K562 (cell line): Measurements from ENCODE around the gene MAGI1. TPM values are rescaled to one million over a fixed set of nuclear protein-coding genes. Genes with fewer than 3 reads are reported as not detected.

Experiments
- ATAC-seq: fragments of 200-7000 bp; cut with Tn5 transposase; 3 replicates; pipeline ENCODE4 v1.9.1; 2020; ENCODE audit warnings: moderate library complexity
- BruUV-seq: library from RNA; stranded (reverse); fragments of 400-500 nt; replicated peaks from 2 replicates; lab custom pipeline; 2021; lab: Mats Ljungman, UMichigan
- CTCF ChIA-PET: fragments of 300-600 bp; formaldehyde crosslinking; extraction: SDS; loops from one replicate; lab custom pipeline; 2021; ENCODE audit warnings: low intra/inter-chr PET ratio; lab: Yijun Ruan, JAX
- POLR2A ChIA-PET: fragments of 300-600, 350-650 bp; sonication (Branson Sonifier 250); formaldehyde crosslinking; extraction: SDS; loops from one replicate; lab custom pipeline; 2021; ENCODE audit warnings: antibody characterized with exemption, inconsistent platforms; lab: Yijun Ruan, JAX
- DNase-seq, 4 experiments: peaks; one replicate each; pipeline versions ENCODE4 v3.0.0 to v3.0.0-alpha.2; 2011 to 2018; ENCODE audit warnings: low spot score in 3 of 4, mixed read lengths in 3 of 4; ENCODE audit errors: extremely low read depth in 1 of 4
- FAIRE-seq: peaks from 2 replicates; lab custom pipeline; 2011; peaks lifted over from hg19 to GRCh38; lab: Jason Lieb, UNC
- H2AFZ ChIP-seq: 2 replicates; pipeline ENCODE4 v1.6.0; 2011; ENCODE audit warnings: low read depth, low read length, control low read depth, inconsistent platforms
- H3K27ac ChIP-seq: fragments of 200-600 bp; 3 replicates; pipeline ENCODE4 v1.8.0; 2011; ENCODE audit warnings: low read depth, mild to moderate bottlenecking, control low read depth, inconsistent platforms, low read length, moderate library complexity, mixed read lengths; ENCODE audit errors: extremely low read depth
- H3K27me3 ChIP-seq, 2 experiments: fragments of 300-600 bp in 1 of 2; 2 replicates in 1 of 2; 3 replicates in 1 of 2; pipeline versions ENCODE4 v1.6.0 to v1.8.0; 2011; ENCODE audit warnings: inconsistent platforms in 2 of 2, low read length in 2 of 2, mild to moderate bottlenecking in 1 of 2, mixed read lengths in 1 of 2, moderate library complexity in 1 of 2; ENCODE audit not compliant: control insufficient read depth in 2 of 2, insufficient read depth in 2 of 2
- H3K36me3 ChIP-seq: fragments of 300-600 bp; 3 replicates; pipeline ENCODE4 v1.8.0; 2011; ENCODE audit warnings: mild to moderate bottlenecking, low read length, inconsistent platforms; ENCODE audit not compliant: control insufficient read depth, insufficient read depth
- H3K4me1 ChIP-seq, 2 experiments: fragments of 200-600 bp in 1 of 2; replicated peaks in 1 of 2; 2 replicates in 1 of 2; 3 replicates in 1 of 2; pipeline versions ENCODE4 v1.5.1 to v1.8.0; 2011; ENCODE audit warnings: inconsistent platforms in 2 of 2, low read length in 2 of 2, mild to moderate bottlenecking in 1 of 2, mixed read lengths in 1 of 2, moderate library complexity in 1 of 2; ENCODE audit not compliant: control insufficient read depth in 2 of 2, insufficient read depth in 2 of 2
- H3K4me2 ChIP-seq: 2 replicates; pipeline ENCODE4 v1.6.1; 2011; ENCODE audit warnings: low read length, control low read depth, inconsistent platforms, mixed read lengths; ENCODE audit not compliant: insufficient read depth
- H3K4me3 ChIP-seq: fragments of 200-600 bp; sonication (generic), shearing (Covaris generic); 2 replicates; pipeline ENCODE4 v1.5.1; 2016; ENCODE audit warnings: control low read depth, inconsistent platforms
- H3K79me2 ChIP-seq: fragments of 200-600 bp; 3 replicates; pipeline ENCODE4 v1.8.0; 2011; ENCODE audit warnings: low read length, inconsistent platforms; ENCODE audit not compliant: control insufficient read depth, insufficient read depth
- H3K9ac ChIP-seq, 2 experiments: 2 replicates each; pipeline versions ENCODE4 v1.6.0 to v1.6.1; 2011; ENCODE audit warnings: low read depth in 2 of 2, low read length in 2 of 2, control low read depth in 1 of 2, inconsistent platforms in 1 of 2, mild to moderate bottlenecking in 1 of 2, mixed read lengths in 1 of 2; ENCODE audit not compliant: insufficient read depth in 1 of 2
- H3K9me1 ChIP-seq: one replicate; pipeline ENCODE4 v1.6.0; 2011; ENCODE audit warnings: inconsistent platforms, mild to moderate bottlenecking, low read length, moderate library complexity; ENCODE audit not compliant: control insufficient read depth, insufficient read depth
- H3K9me3 ChIP-seq: replicated peaks from 2 replicates; pipeline ENCODE4 v1.5.1; 2011; ENCODE audit warnings: low read depth, low read length, inconsistent platforms; ENCODE audit not compliant: control insufficient read depth, insufficient read depth
- H4K20me1 ChIP-seq: replicated peaks from 2 replicates; pipeline ENCODE4 v1.6.1; 2011; ENCODE audit warnings: low read length, inconsistent platforms, mixed read lengths; ENCODE audit not compliant: control insufficient read depth, insufficient read depth
- HDGF ChIP-seq: fragments of 450-650 bp; IDR thresholded peaks from 2 replicates; pipeline ENCODE4 v1.6.1; 2016
- RBM17 ChIP-seq: fragments of 200-400 bp; formaldehyde crosslinking; IDR thresholded peaks from 2 replicates; pipeline ENCODE4 v1.6.1; 2017; ENCODE audit warnings: low read depth, mild to moderate bottlenecking, low read length, borderline replicate concordance
- TBL1XR1 ChIP-seq, 2 experiments: IDR thresholded peaks; 2 replicates each; pipeline ENCODE4 v1.6.1; 2012; ENCODE audit warnings: improper control_type of control experiment in 2 of 2, low read length in 2 of 2, mild to moderate bottlenecking in 1 of 2
- ZBED1 ChIP-seq: IDR thresholded peaks from 2 replicates; pipeline ENCODE4 v1.6.1; 2014
- WGBS: fragments of 100-300 bp; shearing (Covaris generic); methylation state at CpG from one replicate; pipeline ENCODE4 v1.1.6; 2016; ENCODE audit warnings: low coverage, mixed read lengths; ENCODE audit not compliant: insufficient coverage; ENCODE audit errors: missing lambda C conversion rate; 5-methylcytosine and 5-hydroxymethylcytosine counted together
- in situ Hi-C: fragments of 300-500 bp; cut with MboI; formaldehyde crosslinking; loops from 4 replicates; pipeline ENCODE4 v1.15.0; 2018; ENCODE audit warnings: inconsistent platforms, mixed read lengths
- intact Hi-C: fragments of 100-400 bp; cut with micrococcal nuclease; formaldehyde crosslinking; loops from 2 replicates; pipeline ENCODE4 v1.14.2; 2022
- polyA plus RNA-seq, 8 experiments: library from polyadenylated mRNA; depleted of rRNA in 4 of 8; stranded (reverse) in 5 of 8; unstranded in 3 of 8; fragments of >200 nt; fragmentation: Nextera tagmentation in 2 of 8; fragmentation: Illumina TruSeq in 1 of 8; extraction: Ambion mirVana in 2 of 8; extraction: Trizol in 1 of 8; gene quantifications; 2 replicates each; pipeline versions ENCODE4 v1.2.1 to v1.2.3, GENCODE V29; 2011 to 2014; ENCODE audit warnings: inconsistent platforms in 1 of 8, missing spikeins in 1 of 8
- total RNA-seq, 7 experiments: library from RNA; depleted of rRNA in 6 of 7; stranded (reverse); fragments of >200 nt in 6 of 7; fragmentation: Illumina TruSeq in 2 of 7; extraction: Trizol in 2 of 7; gene quantifications; 2 replicates each; pipeline versions ENCODE4 v1.2.1 to v1.2.3, GENCODE V29; 2011 to 2021; ENCODE audit warnings: low replicate concordance in 1 of 7

Gene MAGI1
- total and polyA plus RNA-seq, 9 of the 15 experiments (the other 6 are each of a cell fraction or from before 2014, with no cell fraction given), result 7.8 to 59.4 (median 43.2) TPM

DNA sequence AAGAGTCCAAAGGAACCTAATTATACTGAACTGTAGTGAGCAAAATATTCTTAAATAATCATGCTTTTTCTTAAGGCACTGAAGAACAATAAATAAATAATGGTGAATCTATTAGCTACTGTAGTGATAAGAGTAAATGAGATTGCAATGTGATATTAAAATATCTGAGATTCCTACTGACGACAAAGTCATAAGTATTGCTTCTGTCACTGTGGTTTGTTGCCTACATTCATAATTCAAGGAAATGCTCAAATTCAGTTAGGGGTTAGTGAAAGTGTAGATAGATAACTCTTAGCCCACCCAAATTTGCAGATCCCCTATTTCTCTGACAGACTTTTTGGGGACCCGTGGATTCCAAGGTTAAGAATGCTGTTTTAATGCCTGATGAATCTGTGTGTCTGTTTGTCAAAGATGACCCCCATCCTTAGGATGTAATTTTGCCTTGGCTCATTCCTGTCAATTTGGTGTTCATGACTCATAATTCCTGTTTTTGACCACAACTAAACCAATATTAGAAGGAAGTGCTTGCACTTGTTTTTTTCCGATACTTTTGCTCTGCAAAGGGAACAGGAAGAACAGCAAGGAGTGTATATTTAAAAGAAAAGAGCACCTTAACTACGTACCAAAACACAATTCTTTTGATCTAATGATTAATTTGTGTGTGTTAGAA lies 86.7 kb downstream of the MAGI1 start (continued):
- TF ChIP-seq TBL1XR1 (IDR thresholded peaks at IDR 0.05; ENCODE audit: low read length in 2 of 2) (no peak), ZBED1 (no peak)

GRCh38 chr3:65950340-65951326 lies 88.1 kb downstream of the MAGI1 start:
- Histone ChIP-seq H3K27me3 (peaks cover 0 to 5% of the 10 kb centered on the region in 2 experiments; a peak in 1 of 5 replicates), H3K27ac (no peak overlapping the region), H4K20me1 (no peaks in the 10 kb centered on the region), H3K9me3 (no peaks in the 10 kb centered on the region), H3K4me3 (no peak overlapping the region), H3K9ac (no peak overlapping the region), H3K4me2 (no peak overlapping the region), H3K4me1 (no peaks in the 10 kb centered on the region), H3K9me1 (no peaks in the 10 kb centered on the region), H2AFZ (no peak overlapping the region), H3K36me3 (no peaks in the 10 kb centered on the region), H3K79me2 (no peaks in the 10 kb centered on the region)
- no TSS peak for BruUV-seq
- FAIRE-seq, result no peak
- no peak for ATAC-seq
- intact Hi-C loops (no loop called here), in situ Hi-C loops (no loop called here)
- TF ChIP-seq HDGF, result no peak
- no peak for TF ChIP-seq RBM17
- POLR2A ChIA-PET, result no interaction called here
- DNase-seq, result no peak
- CTCF ChIA-PET, result no interaction called here
- WGBS, result 0% methylated on average over 6 of the region's 7 CpGs
